ENCODE measurements around the gene RFPL2.
"Not testable (repeated sequence)": the region's sequence is repeated elsewhere in the genome, so short reads cannot be mapped to it uniquely, and the experiment has no call there.

RFPL2 gene

GRCh38 chr22:32205974-32206773 lies 1.3 kb upstream of the RFPL2 start:
- no peak for DNase-seq (ENCODE audit: low read depth in 2 of 3, low spot score in 1 of 3)

GRCh38 chr22:32204040-32204855 lies 625 bp downstream of the RFPL2 start:
- DNase-seq (ENCODE audit: low read depth in 2 of 3, low spot score in 1 of 3) = no peak

- no peak for DNase-seq (ENCODE audit: low read depth in 2 of 3, low spot score in 1 of 3)
Measured at GRCh38 chr22:32203181-32204039, 1.5 kb downstream of the RFPL2 start.

GRCh38 chr22:32202539-32203180 lies 2.2 kb downstream of the RFPL2 start:
- DNase-seq (ENCODE audit: low read depth in 2 of 3, low spot score in 1 of 3) = peak in 1 of 3 donors; percentile 8

GRCh38 chr22:32202161-32202538 lies 2.7 kb downstream of the RFPL2 start:
- DNase-seq (ENCODE audit: low read depth in 2 of 3, low spot score in 1 of 3) = no peak

- DNase-seq (ENCODE audit: low read depth in 2 of 3, low spot score in 1 of 3) = no peak
Measured at GRCh38 chr22:32200752-32201151, 4.1 kb downstream of the RFPL2 start.

GRCh38 chr22:32199961-32200360 lies 4.9 kb downstream of the RFPL2 start:
- DNase-seq (ENCODE audit: low read depth in 2 of 3, low spot score in 1 of 3) = no peak

GRCh38 chr22:32199341-32199740 lies 5.5 kb downstream of the RFPL2 start:
- no peak for DNase-seq (ENCODE audit: low read depth in 2 of 3, low spot score in 1 of 3)

- DNase-seq (ENCODE audit: low read depth in 2 of 3, low spot score in 1 of 3) = not testable (repeated sequence)
Measured at GRCh38 chr22:32197553-32198226, 7.2 kb downstream of the RFPL2 start.

- DNase-seq (ENCODE audit: low read depth in 2 of 3, low spot score in 1 of 3) = not testable (repeated sequence)
Measured at GRCh38 chr22:32195900-32196299, 9.0 kb downstream of the RFPL2 start.

- not testable (repeated sequence) for DNase-seq (ENCODE audit: low read depth in 2 of 3, low spot score in 1 of 3)
Measured at GRCh38 chr22:32193346-32193745, 11.5 kb downstream of the RFPL2 start.

GRCh38 chr22:32191021-32191420 lies 13.9 kb downstream of the RFPL2 start:
- not testable (repeated sequence) for DNase-seq (ENCODE audit: low read depth in 2 of 3, low spot score in 1 of 3)

- DNase-seq (ENCODE audit: low read depth in 2 of 3, low spot score in 1 of 3) = no peak
Measured at GRCh38 chr22:32185821-32186220, 19.1 kb downstream of the RFPL2 start.

GRCh38 chr22:32183625-32184024 lies 21.2 kb downstream of the RFPL2 start:
- no peak for DNase-seq (ENCODE audit: low read depth in 2 of 3, low spot score in 1 of 3)

GRCh38 chr22:32181043-32181442 lies 23.8 kb downstream of the RFPL2 start:
- no peak for DNase-seq (ENCODE audit: low read depth in 2 of 3, low spot score in 1 of 3)

GRCh38 chr22:32177221-32177765 lies 27.6 kb downstream of the RFPL2 start:
- no peak for DNase-seq (ENCODE audit: low read depth in 2 of 3, low spot score in 1 of 3)

GRCh38 chr22:32175683-32176644 lies 28.9 kb downstream of the RFPL2 start:
- DNase-seq (ENCODE audit: low read depth in 2 of 3, low spot score in 1 of 3) = no peak

GRCh38 chr22:32175115-32175514 lies 29.8 kb downstream of the RFPL2 start:
- no peak for DNase-seq (ENCODE audit: low read depth in 2 of 3, low spot score in 1 of 3)

- DNase-seq (ENCODE audit: low read depth in 2 of 3, low spot score in 1 of 3) = no peak
Measured at GRCh38 chr22:32165681-32166080, 39.2 kb downstream of the RFPL2 start.

Data from stimulated activated CD4-positive, alpha-beta T cell treated with anti-CD3 and anti-CD28 coated beads, Interleukin-12 subunit alpha, Interleukin-12 subunit beta, amount 100 ng/mL, for 48 hours (primary cell).